SK-MEL-5 (cell line): Measurements from ENCODE around the gene RMRP. TPM values are rescaled to one million over a fixed set of nuclear protein-coding genes. Genes with fewer than 3 reads are reported as not detected.
A peak's percentile ranks its signal among the peaks of the same experiment; 100 is the strongest.

Source experiments
- DNase-seq: peaks from one replicate; pipeline ENCODE4 v3.0.0-alpha.2; 2016; ENCODE audit warnings: low read depth, low spot score
- in situ Hi-C: cut with HindIII; loops from 2 replicates; pipeline ENCODE4 v1.10.0; 2016; ENCODE audit warnings: low sequenced_read_pairs, high pct_unique_total_duplicates, low pct_unique_long_range_greater_than_20kb
- polyA plus RNA-seq, 2 experiments: library from polyadenylated mRNA; depleted of rRNA; stranded (reverse); fragments of >200 nt; gene quantifications; 2 replicates each; pipeline ENCODE4 v1.2.3, GENCODE V29; 2015
- total RNA-seq: library from RNA; depleted of rRNA; stranded (reverse); fragments of >200 nt; shearing (Covaris generic); gene quantifications from 2 replicates; pipeline ENCODE4 v1.2.3, GENCODE V29; 2014; rRNA removed

The RMRP gene
- total RNA-seq, result 21,584 and 34,307 TPM in 2 replicates
- not detected in 2 replicates for polyA plus RNA-seq (2015; cell fraction: cytosol; rRNA removed)
- polyA plus RNA-seq (2015; cell fraction: nucleus; rRNA removed), result not detected in 2 replicates

DNA sequence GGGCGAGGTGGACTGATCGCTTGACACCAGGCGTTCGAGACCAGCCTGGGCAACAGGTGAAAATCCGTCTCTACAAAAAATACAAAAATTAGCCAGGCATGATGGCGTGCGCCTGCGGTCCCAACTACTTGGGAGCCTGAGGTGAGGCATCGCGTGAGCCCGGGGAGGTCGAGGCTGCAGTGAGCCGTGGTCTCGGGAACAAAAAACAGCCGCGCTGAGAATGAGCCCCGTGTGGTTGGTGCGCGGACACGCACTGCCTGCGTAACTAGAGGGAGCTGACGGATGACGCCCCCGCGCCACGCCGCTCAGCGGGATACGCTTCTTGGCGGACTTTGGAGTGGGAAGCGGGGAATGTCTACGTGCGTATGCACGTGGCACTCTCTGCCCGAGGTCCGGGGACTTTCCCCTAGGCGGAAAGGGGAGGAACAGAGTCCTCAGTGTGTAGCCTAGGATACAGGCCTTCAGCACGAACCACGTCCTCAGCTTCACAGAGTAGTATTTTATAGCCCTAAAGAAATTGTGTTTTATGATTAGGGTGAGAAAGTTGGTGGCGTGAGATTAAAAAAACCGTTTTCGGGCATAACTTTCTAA, at the start of gene RMRP:
TSS of gene RMRP (minus strand) at position 474 of the 591 bp plus-strand sequence.
- in situ Hi-C loops, result no loop called here

DNA sequence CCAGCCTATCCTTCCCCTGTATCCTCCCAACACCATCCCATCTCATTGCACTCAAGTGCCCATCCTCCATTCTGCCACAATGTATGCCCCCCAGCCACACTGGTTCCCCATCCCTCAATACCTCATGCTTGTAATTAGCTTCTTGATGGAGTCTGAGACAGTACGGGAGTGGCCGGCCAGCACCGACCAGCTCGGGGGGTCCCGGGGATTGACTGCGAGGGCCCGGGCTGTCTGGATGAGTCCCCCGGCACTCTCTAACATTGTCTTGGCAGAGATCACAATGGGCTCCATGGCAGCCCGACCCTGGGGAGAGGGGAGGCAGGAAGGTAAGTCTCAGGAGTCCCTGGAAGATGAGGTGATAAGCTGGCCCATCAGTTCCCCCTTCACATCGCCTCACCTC, 49.1 kb upstream of the RMRP start:
- in situ Hi-C loops, result no loop called here
- no peak for DNase-seq

More for the DNA sequence above, at the start of gene RMRP:
- peak; percentile 99 for DNase-seq

DNA sequence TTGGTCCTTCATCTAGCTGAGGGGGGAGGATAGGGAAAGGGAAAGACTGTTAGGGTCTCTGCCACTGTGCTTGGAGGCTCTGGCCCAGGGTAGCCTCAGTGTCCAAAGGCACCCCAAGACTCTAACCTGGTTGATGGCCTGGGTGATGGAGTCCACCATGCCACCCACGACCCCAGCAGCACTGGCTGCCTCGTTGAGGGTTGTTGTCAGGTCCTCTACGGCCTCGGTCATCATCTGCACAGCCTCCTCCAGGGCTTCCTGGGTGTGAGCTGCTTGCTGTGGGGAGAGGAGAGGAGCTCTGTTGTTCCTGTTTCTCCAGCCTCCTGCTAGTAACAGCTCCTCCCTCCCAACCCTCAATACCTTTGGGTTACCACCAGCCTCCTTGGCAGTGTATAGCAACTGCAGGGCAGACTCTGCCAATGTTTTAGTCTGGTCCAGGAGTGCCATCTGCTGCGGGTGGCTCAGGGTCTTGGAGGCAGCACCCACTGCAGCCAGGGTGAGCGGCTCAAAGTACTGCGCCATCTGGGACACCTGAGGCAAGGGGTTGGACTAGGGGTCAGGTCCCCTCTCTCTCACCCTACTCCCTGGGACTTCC, 48.1 kb upstream of the RMRP start:
- in situ Hi-C loops, result no loop called here
- DNase-seq, result no peak

DNA sequence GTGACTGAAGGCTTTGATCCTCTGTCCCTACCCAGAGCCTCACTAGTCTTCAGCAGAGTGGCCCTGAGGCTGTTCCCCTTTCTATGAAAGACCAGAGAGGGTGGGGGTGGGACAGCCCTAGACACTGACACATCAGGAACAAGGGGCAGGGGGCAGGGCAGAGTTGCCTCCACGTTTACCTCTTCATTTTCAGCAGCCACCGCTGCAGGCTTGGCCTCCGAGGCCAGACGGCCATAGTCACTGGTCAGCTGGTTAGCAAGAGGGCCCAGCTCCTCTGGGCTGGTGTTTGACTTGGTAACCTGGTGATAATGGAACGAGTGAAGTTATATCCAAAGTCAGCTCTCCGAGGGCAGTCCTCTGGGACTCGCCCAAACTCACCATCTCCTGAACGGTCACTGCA, 47.6 kb upstream of the RMRP start:
- in situ Hi-C loops, result no loop called here
- no peak for DNase-seq

DNA sequence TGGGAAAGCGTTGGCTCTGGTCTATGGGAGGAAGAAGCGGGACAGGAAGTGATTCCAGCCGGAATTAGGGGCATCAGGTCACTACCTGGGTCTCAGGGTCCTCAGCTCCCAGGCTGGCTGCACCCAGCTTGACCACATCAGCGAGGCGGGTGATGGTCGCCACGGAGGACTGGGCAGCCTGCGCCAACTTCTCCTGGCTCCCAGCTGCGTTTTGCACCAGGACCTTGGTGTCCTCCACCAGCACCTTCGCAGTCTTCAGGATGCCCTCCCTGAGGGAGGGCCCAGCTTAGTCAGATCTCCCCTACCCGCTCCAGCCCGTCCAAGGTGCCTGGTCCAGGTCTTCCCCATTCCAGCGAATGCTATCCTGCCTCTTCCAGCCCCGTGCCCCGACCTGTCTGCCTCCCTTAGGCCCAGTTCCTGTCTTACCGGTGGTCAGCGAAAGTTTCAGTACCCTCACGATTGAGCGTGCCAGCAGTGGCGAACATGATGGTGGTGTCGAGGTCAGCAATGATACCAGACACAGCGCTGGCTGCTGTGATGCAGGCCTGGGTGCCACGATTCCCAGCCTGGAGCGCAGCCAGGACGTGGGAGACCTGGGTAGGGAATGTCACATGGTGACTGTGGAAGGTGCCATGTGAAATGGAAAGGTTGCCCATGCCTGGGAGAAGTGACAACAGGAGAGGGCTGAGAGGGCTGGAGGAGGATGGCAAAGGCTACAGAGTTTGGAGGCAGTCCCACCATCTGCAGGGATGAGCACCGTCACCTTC, 46.3 kb upstream of the RMRP start:
- DNase-seq, result no peak
- in situ Hi-C loops, result no loop called here

DNA sequence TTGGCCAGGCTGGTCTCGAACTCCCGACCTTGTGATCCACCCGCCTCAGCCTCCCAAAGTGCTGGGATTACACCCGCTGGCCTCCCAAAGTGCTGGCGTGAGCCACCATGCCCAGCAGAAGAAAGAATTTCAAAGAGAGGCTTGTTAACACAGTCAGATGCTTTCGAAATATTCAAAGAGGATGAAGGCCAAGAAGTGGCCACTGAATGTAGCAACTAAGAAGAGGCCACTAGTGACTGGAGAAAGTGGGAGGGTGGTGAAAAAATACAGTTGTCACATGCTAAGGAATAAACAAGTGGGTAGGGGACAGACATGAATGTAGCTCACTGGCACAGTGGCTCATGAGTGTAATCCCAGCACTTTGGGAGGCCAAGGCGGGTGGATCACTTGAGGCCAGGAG, 44.9 kb upstream of the RMRP start:
- in situ Hi-C loops, result no loop called here
- DNase-seq, result no peak

DNA sequence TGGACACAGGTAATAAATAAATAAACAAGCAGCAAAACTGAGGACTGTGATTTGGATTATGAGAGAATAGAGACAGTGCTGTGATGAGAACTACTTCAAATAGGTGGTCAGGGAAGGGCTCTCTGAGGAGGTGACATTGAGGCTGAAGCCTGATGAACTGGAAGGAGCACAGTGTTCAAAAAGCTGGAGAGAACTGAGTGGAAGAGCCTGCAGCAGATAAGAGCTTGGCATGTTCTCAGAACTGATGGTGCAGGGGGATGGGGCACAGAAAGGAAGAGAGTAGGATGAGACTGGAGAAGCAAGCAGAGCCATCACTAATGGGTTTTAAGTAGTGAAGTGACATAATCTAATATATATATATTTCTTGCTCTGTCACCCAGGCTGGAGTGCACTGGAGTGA, 43.1 kb upstream of the RMRP start:
- in situ Hi-C loops, result no loop called here
- DNase-seq, result no peak

DNA sequence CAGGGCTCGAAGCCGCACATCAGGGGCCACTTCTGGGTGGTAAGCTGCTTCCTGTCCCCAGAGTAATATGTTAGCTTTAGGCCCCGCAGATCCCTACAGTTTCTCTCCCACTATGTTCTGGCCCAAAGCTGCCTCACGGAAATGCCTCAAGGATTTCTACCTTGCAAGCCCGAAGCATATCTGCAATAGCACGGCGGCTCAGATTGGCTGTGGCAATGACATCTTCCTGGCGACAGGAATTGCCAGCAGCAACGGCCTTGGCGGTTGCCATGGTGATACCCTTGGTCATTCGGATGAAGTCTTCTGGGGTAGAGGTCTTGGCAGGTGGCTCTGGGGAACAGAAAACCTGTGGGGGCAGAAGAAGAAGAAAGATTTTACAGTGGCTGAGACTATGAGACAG, 42.2 kb upstream of the RMRP start:
- in situ Hi-C loops, result no loop called here
- no peak for DNase-seq

DNA sequence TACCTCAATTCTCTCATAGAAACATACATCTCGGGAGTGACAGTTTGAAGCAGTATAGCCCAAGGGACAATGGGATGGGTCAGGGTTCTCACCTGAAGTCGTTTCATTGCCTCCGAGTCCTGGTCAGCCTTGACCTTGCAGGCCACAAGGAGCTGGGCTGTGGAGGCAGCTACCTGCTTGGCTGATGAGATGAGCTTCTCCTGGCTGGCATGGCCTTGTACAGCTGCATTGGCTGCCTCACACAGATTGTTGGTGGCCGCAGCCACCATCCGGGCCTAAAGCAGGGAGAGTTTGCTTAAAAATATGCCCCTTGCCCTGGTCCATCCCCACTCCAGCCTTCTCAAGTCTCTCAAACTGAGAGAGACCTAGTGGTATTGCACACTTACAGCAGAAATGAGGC, 40.4 kb upstream of the RMRP start:
- in situ Hi-C loops, result no loop called here
- DNase-seq, result no peak

DNA sequence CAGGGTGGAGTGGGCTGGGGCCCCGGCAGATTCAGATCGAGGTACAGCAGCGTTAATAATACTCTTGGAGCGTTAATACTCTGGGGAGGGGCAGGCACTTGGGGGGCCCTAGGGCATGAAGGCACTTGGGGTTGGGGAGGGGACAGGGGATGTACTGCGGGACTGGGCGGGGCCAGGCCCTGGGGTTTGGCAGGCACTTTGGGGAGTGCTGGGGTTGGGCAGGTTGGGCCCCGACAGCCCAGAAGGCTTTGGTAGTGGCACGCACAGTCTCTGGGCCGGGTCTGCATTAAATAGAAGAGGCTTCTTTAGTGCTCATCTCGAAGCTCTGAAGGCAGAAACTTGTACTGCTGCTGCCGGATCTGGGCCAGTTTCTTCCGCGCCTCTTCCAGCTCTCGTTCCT, 39.7 kb upstream of the RMRP start:
- DNase-seq, result no peak
- in situ Hi-C loops, result no loop called here

DNA sequence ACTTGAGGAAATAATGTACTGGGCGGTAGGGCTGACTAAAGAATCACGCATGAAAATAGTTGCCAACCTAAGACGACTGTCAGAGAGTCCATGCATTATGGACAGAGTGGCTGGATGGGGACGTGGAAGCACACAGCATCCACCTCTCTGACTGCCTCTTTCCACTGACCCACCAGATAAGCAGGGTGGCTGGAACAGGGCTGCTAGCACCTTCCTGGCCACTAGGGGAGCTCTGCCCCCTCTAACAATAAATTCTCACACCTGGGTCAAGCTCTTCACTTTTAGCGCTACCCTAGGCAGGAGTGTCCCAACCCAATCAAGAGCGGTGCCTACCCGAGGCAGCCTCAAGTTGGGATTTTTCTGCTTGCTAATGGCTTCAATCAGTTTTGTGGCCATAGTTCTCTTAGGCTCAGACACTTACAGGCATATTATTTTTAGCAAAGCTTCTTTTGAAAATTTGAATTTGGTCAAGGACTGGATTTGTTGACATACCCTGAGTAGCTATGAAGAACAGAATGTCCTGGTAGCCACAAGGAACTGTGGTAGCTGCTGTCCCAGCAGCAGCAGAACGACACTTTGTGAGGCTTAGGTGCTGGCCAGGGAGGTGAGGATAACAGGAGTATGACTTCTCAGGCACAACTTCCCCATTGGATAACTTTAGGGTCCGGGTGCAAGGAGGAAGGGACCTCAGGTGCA, 38.8 kb upstream of the RMRP start:
- in situ Hi-C loops, result no loop called here
- DNase-seq, result peak; percentile 62

DNA sequence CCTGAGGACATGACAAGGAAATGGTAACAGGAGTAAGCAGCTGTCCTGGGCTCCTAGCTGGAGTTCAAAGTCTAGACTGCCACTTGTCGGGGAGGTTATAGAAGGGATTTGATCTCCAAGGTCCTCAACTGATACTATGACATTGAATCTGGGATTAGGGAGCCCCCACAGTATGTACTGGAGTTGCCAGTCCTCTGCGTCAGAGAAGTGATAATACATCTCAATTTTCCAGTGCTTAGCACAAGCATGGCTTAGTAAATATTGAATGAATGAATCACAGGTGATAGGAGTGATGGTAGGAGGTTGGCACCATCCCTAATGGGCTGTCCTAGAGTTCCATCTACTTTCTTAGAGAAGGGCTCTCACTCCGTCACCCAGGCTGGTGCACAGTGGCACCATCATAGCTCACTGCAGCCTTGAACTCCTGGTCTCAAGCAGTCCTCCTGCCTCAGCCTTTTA, 38.2 kb upstream of the RMRP start:
- in situ Hi-C loops, result no loop called here
- no peak for DNase-seq

DNA sequence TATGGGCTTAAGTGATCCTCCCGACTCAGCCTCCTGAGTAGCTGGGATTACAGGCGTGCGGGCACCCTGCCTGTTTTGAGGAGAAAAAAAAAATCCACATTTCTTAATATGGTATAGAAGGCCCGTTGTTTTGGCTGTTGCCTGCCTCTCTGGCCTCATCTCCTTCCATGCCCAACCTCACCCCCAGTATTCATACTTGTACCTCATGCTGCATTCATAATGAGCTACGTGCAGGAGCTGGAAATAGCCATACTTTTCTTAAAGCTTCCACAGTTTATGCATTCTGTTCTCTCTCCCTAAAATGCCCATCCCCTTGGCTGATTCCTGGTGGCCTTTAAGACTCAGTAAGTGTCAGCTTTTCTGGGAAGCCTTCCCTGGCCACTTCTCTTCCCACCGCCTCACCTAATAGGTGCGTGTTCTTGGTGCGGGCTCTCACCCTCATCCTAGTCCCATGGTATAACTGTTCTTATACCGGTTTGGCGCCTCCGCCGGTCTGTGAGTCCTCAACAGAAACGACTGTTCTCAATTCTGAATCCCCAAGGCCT, 34.0 kb upstream of the RMRP start:
- DNase-seq, result no peak
- in situ Hi-C loops, result no loop called here

DNA sequence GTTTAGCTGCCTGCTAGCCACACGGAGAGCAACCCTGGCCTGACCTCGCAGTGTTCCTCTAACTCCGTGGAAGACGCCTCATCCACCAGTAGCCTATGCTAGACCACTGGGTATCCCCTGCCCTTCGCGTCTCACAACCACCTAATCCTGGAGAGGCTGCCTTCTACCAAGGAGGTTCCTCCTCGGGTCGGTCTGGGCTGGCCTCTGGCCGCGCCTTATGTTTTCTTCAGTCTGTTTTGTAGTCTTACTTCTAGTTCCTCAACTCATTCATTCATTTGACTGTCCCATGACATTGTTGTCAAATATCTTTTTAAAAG, 33.5 kb upstream of the RMRP start:
- in situ Hi-C loops, result no loop called here
- no peak for DNase-seq

DNA sequence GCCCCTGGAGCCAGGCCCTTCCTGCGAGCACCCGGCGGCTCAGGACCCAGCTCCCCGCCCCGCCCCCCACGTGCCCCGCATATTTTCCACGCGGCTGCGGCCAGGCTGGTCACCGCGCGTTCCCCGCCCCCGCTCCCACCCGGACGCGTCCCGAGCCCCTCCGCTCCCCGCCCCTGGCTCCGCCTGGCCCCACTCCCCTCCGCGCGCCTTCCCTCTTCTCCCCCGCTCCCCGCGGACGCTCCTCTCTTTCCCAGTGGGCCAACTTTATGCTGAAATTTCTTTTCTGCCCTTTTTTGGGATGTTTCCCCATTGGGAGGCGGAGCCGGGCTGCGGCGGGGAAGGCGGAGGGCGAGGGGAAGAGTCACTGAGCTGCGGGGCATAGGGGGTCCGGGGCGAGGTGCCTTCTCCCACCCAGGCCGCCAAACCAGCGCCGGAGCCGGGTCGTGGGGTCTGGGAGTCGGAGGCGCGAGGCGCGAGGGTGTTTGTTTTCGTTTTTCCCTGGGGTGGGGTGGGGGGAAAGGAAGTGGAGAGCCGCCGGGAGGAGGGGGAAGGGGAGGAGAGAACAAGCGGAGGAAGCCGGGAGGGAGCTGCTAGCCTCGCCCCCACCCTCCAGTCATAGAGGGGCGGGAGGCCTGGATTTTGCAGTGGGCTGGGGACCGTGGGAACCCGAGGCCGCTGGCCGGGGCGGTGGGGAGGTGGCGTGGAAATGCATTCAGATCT, 33.0 kb upstream of the RMRP start:
- DNase-seq, result peak; percentile 53
- in situ Hi-C loops, result no loop called here

DNA sequence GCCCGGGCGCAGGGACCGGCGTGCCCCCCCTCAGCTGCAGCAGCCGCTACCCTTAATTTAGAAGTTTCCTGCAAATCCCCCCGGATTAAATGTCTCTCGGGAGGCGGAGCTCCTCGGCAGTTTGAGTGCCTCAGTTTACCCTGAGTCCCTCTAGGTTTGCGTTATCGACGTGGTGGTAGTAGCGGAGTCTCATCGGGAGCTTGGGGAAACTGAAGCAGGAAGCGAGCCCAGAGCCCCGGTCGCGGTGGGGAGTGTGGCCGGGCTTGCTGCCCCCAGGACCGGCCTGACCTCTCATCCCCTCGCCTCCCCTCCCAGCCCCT, 32.4 kb upstream of the RMRP start:
- no peak for DNase-seq
- in situ Hi-C loops, result no loop called here

DNA sequence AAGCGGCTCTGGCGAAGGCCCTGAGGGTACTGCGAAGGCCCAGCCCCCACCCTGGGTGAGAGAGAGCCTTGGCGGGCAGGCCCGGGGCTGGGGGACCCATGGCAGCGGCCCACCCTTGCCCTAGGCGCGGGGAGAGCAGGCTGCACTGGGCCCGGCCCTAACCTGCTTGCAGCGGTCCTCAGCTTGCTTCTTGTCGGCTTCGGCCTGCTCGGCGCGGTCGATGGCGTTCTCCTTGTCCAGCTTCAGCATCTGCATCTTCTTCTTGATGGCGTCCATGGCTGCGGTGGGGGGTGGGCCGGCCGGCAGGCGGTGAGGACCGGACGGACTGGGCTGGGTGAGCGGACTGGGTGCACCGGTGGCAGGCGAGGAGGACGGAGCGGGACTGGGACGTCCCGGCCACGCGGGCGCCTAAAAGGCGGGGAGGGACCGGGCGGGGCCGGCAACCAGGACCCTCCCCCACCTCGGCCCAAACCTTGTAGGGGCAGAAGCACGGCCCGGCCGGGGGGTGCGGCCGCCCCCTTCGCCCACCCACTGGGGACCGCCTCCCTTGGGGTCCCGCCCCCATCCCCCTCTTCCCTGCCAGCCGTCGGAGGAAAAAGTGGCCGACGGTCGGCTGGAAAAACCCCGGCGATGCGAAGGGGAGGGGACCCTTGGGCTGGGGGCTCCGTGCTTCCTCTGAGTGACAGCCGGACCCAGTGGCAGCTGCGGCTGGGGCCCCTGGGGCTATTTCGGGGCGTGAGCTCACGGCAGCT, 31.9 kb upstream of the RMRP start, which contains the start of gene TPM2:
TSS of gene TPM2 (minus strand) at position 384 of the 752 bp plus-strand sequence. CDS start at position 276, 108 bp downstream.
- in situ Hi-C loops, result no loop called here
- DNase-seq, result no peak
